GM12872 (cell line): ENCODE measurements around the gene TMEM163.

Source experiments
- CTCF ChIP-seq: IDR thresholded peaks from 3 replicates; pipeline ENCODE4 v1.5.1; 2011; ENCODE audit warnings: low read depth, mild to moderate bottlenecking, low read length, moderate library complexity; ENCODE audit not compliant: insufficient read depth

Gene TMEM163

DNA sequence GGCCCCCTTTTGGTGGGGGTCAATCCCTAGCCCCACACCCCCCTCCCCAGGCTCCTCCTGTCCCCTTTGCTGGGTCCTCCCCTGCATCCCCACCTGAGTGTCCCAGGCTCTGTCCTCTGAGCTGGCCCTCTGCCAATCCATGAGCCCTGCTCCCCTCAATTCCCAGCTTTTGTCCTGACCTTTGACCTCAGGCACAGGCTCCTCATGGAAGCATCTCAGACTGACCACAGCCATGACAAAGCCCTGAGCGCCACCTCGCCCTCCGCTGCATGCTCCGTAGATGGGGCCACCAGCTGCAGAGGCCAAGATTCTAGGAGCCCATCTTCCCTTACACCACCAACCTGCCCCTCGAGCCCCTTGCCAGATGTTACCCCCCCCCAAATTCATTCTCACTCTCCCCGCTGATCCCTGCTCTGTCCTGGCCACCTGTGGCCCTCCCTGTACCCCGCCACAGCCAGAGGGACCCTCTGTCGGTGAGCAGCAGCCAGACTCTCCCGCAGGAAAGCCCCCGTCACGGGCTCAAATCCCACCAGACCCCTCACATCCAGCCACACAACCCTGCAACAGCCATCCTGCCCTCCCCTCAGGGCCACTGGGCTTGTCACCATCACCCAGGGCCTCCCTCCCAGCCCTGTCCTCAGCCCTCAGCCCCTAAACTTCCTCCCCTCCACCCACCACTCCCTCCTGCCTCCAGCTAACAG lies 258.9 kb downstream of the TMEM163 start:
- no peak for TF ChIP-seq CTCF

DNA sequence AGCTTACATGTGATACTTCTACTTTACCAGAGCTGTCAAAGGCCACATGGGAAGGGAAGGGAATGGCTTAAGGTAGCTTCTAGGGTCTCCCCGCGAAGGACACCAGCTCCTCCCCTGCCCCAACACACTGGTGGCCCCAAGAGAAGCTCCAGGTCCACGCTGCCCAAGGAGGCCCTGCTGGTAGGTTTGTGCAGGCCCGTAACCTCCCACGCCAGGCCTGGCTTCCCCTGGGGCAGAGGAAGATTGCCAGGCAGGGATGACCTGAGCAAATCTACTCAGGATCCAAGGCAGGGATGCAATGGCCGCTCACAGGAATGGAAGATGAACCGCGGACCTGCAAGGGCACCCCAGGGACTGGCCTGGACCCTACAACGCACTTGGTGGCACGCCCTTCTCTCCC lies 259.9 kb downstream of the TMEM163 start:
- TF ChIP-seq CTCF, result no peak

DNA sequence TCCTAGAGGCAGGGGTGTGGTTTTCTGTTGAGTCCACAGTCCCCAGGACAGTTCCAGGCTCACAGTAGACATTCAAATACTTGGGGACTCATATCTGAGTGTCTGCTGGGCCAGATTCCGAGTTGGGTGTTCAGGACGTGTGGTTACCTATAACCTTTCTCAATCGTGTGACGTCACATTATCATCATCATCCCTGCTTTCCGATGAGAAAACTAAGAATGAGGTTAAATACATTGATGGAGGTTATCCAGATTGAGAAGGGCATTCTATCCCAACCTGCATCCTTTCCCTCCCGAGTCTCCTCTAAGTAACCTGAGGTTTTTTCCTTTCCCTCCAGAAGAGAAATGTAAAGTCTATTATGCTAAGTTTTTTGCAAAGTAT lies 260.3 kb downstream of the TMEM163 start:
- no peak for TF ChIP-seq CTCF

DNA sequence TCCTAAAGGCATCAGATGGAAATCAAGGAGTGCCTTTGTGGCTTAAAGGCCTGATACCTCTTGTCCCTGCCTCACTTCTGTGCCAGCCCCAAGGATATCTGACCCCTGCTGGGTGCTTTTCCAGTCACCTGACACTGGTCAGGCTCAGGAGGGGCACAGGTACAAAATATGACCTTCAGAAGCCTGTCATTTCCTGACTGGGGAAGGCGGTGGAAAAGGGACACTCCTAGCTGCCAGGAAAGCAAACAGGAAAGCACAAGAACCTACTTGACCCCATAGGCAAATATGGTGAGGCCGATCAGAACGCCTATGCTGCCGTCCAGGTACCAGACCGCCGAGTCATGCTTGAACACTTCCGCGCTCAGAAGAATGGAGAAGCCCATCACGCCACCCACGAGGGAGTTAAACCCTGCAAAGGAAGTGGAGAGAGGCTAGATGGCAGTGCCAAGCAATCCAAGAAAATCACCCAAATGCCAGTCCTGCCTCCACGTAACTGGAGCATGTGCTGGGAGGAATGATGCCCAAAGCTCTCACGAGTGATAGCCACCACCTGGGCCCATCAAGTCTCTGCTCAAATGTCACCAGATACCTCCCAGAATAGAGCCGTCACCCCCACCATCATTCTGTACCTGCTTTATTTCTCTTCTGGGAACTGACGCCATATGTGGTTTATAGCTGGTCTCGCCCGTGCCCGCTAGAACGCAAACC lies 260.9 kb downstream of the TMEM163 start:
- TF ChIP-seq CTCF, result no peak

GRCh38 chr2:134457353-134457752 lies 261.4 kb downstream of the TMEM163 start:
- TF ChIP-seq CTCF, result no peak

DNA sequence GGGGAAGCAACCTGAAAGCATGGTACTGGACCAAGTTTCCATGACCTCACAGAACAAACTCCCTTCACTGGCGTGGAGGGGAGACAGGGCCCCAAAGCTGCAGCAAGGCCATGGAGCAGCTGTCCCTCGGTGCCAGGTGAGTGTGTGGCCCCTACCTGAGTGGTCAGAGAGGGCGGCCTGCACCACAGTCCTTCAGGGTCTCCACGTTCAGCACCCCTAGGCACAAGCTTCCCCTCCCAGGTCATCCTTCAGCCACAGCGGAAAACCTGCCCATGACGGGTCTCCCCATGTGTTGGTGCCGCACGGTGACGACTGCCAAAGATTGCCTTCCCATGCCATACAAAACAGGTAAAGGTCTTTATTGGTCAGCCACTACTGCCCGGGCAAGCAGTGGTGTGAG lies 263.4 kb downstream of the TMEM163 start:
- TF ChIP-seq CTCF, result no peak

DNA sequence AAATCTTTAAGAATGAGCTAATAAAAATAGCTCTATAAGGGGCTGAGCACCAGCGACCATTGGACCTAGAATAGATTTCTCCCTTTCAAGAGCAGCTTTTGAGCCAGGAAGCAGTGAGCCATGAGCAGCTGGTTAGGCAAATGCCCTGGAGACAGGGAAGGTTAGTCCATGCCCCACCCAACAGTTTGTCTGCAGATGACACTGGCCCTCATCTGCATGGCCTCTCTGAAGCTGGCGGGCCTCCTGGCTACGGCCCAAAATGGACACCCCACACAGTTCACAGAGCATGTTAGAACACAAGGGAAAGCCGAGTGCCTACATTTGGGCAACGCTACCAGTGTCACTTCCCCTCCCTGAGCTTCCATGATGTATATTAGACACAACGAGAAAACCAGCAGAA lies 263.9 kb downstream of the TMEM163 start:
- no peak for TF ChIP-seq CTCF
